GM23338 (cell line): ENCODE measurements around the gene MOXD1. TPM values are rescaled to one million over a fixed set of nuclear protein-coding genes. Genes with fewer than 3 reads are reported as not detected.

ENCODE experiments used
- ATAC-seq: fragments of 200-7000 bp; cut with Tn5 transposase; 3 replicates; pipeline ENCODE4 v1.9.1; 2020
- DNase-seq: peaks from one replicate; pipeline ENCODE4 v3.0.0-alpha.2; 2015; ENCODE audit warnings: low spot score
- H2AFZ ChIP-seq: fragments of 200-600 bp; sonication (generic); 2 replicates; pipeline ENCODE4 v1.8.0; 2016; ENCODE audit warnings: antibody characterized with exemption, mild to moderate bottlenecking, moderate library complexity
- H3F3A ChIP-seq: fragments of 200-600 bp; sonication (generic); replicated peaks from 2 replicates; pipeline ENCODE4 v1.8.0; 2017; ENCODE audit warnings: antibody characterized with exemption, mixed run types, low read depth
- H3K27ac ChIP-seq: fragments of 200-600 bp; sonication (generic); 2 replicates; pipeline ENCODE4 v1.6.1; 2016; ENCODE audit warnings: low read depth
- H3K27me3 ChIP-seq: fragments of 200-600 bp; sonication (generic); 2 replicates; pipeline ENCODE4 v1.8.0; 2016; ENCODE audit warnings: mild to moderate bottlenecking, mixed run types, moderate library complexity; ENCODE audit not compliant: insufficient read depth
- H3K36me3 ChIP-seq: fragments of 200-600 bp; sonication (generic); 2 replicates; pipeline ENCODE4 v1.8.0; 2016; ENCODE audit warnings: mild to moderate bottlenecking; ENCODE audit not compliant: insufficient read depth
- H3K4me1 ChIP-seq: fragments of 200-600 bp; sonication (generic); 2 replicates; pipeline ENCODE4 v1.8.0; 2016; ENCODE audit warnings: mild to moderate bottlenecking, moderate library complexity; ENCODE audit not compliant: insufficient read depth
- H3K4me2 ChIP-seq: fragments of 200-600 bp; sonication (generic); 2 replicates; pipeline ENCODE4 v1.7.1; 2017; ENCODE audit warnings: mixed run types
- H3K4me3 ChIP-seq: fragments of 200-600 bp; sonication (generic); 2 replicates; pipeline ENCODE4 v1.6.1; 2016; ENCODE audit warnings: mixed run types
- H3K79me2 ChIP-seq: fragments of 200-600 bp; sonication (generic); replicated peaks from 2 replicates; pipeline ENCODE4 v1.8.0; 2017; ENCODE audit warnings: mild to moderate bottlenecking; ENCODE audit not compliant: insufficient read depth
- H3K9me2 ChIP-seq: fragments of 200-600 bp; sonication (generic); 2 replicates; pipeline ENCODE4 v1.8.0; 2017; ENCODE audit not compliant: insufficient read depth
- H4K20me1 ChIP-seq: fragments of 200-600 bp; sonication (generic); replicated peaks from 2 replicates; pipeline ENCODE4 v1.8.0; 2017; ENCODE audit warnings: mild to moderate bottlenecking; ENCODE audit not compliant: insufficient read depth
- H3K27ac Mint-ChIP-seq: 2 replicates; pipeline ENCODE4 v1.8.0; 2020; ENCODE audit warnings: inconsistent platforms, mild to moderate bottlenecking, moderate library complexity, mixed read lengths
- H3K27me3 Mint-ChIP-seq: 3 replicates; pipeline ENCODE4 v1.8.0; 2022; ENCODE audit warnings: low read depth, mild to moderate bottlenecking, moderate library complexity, mixed read lengths, inconsistent platforms; ENCODE audit not compliant: insufficient read depth, poor library complexity
- H3K36me3 Mint-ChIP-seq: 3 replicates; pipeline ENCODE4 v1.8.0; 2021; ENCODE audit warnings: low read depth, mild to moderate bottlenecking, inconsistent platforms, moderate library complexity, mixed read lengths
- H3K4me1 Mint-ChIP-seq: 3 replicates; pipeline ENCODE4 v1.8.0; 2020; ENCODE audit warnings: mild to moderate bottlenecking, inconsistent platforms, mixed read lengths
- H3K4me3 Mint-ChIP-seq: 3 replicates; pipeline ENCODE4 v1.8.0; 2021; ENCODE audit warnings: moderate library complexity, mild to moderate bottlenecking, inconsistent platforms, mixed read lengths
- H3K9me3 Mint-ChIP-seq: 3 replicates; pipeline ENCODE4 v1.8.0; 2020; ENCODE audit warnings: moderate library complexity, mild to moderate bottlenecking, inconsistent platforms, mixed read lengths
- CREB1 ChIP-seq: fragments of 250-450 bp; sonication (Bioruptor Pico); IDR thresholded peaks from 2 replicates; pipeline ENCODE4 v1.5.0; 2020; ENCODE audit warnings: low read depth, mild to moderate bottlenecking, moderate library complexity
- CTCF ChIP-seq, 2 experiments: fragments of 200-600 bp in 1 of 2; sonication (generic) in 1 of 2; conservative IDR thresholded peaks; 2 replicates each; pipeline versions ENCODE4 v1.5.1 to v1.6.1; 2016 to 2017; ENCODE audit warnings: antibody characterized with exemption in 2 of 2, low read depth in 2 of 2, mild to moderate bottlenecking in 2 of 2, moderate library complexity in 1 of 2
- ETS1 ChIP-seq: IDR thresholded peaks from 2 replicates; pipeline ENCODE4 v1.6.1; 2016; ENCODE audit warnings: antibody characterized with exemption
- EZH2 ChIP-seq: fragments of 200-600 bp; sonication (generic); IDR thresholded peaks from one replicate; pipeline ENCODE4 v1.8.0; 2017; ENCODE audit warnings: antibody characterized with exemption, mild to moderate bottlenecking, low read depth; ENCODE audit not compliant: unreplicated experiment
- EZH2phosphoT487 ChIP-seq: fragments of 200-600 bp; sonication (generic); IDR thresholded peaks from one replicate; pipeline ENCODE4 v1.8.1; 2018; ENCODE audit warnings: antibody characterized with exemption; ENCODE audit not compliant: unreplicated experiment
- JUNB ChIP-seq: IDR thresholded peaks from one replicate; pipeline ENCODE4 v1.6.1; 2016; ENCODE audit warnings: antibody characterized with exemption; ENCODE audit not compliant: unreplicated experiment
- STAT1 ChIP-seq: IDR thresholded peaks from one replicate; pipeline ENCODE4 v1.6.1; 2016; ENCODE audit warnings: antibody characterized with exemption; ENCODE audit not compliant: unreplicated experiment
- ZNF331 ChIP-seq: fragments of 250-450 bp; sonication (Bioruptor Pico); IDR thresholded peaks from 2 replicates; pipeline ENCODE4 v1.5.0; 2020; ENCODE audit warnings: low read depth, mild to moderate bottlenecking, moderate library complexity
- ZNF462 ChIP-seq: fragments of 250-450 bp; sonication (Bioruptor Pico); IDR thresholded peaks from 2 replicates; pipeline ENCODE4 v1.5.0; 2020; ENCODE audit warnings: mild to moderate bottlenecking, moderate library complexity
- polyA plus RNA-seq: library from polyadenylated mRNA; unstranded; fragments of >200 nt; fragmentation: Nextera tagmentation; extraction: Ambion mirVana; gene quantifications from 2 replicates; pipeline ENCODE4 v1.2.1, GENCODE V29; 2016
- total RNA-seq: library from RNA; depleted of rRNA; stranded (reverse); fragments of >200 nt; shearing (Covaris generic); gene quantifications from 2 replicates; pipeline ENCODE4 v1.2.3, GENCODE V29; 2014

The MOXD1 gene
- total and polyA plus RNA-seq, 2 experiments from 2014 or later = 1.7 to 4.3 TPM

- TF ChIP-seq CREB1 (CRISPR knock-in tag) (no peak), EZH2phosphoT487 (no peak)
- H3F3A ChIP-seq = no peaks in the 10 kb centered on the region
- no peaks in the 10 kb centered on the region for H3K36me3 ChIP-seq
- H3K4me1 ChIP-seq = no peaks in the 10 kb centered on the region
- Mint-ChIP-seq H3K27me3 (no peaks in the 10 kb centered on the region), H3K4me3 (no peak overlapping the region), H3K27ac (no peak overlapping the region), H3K4me1 (peaks cover 7% of the 10 kb centered on the region; the same call in 2 of the 3 replicates), H3K9me3 (no peaks in the 10 kb centered on the region), H3K36me3 (no peaks in the 10 kb centered on the region)
- H4K20me1 ChIP-seq = no peaks in the 10 kb centered on the region
- H3K4me2 ChIP-seq = no peak overlapping the region
- ATAC-seq (no peak), DNase-seq (no peak)
- H3K79me2 ChIP-seq = no peaks in the 10 kb centered on the region
- no peak overlapping the region for H3K4me3 ChIP-seq
- H3K27ac ChIP-seq = no peak overlapping the region
- H3K9me2 ChIP-seq = no peaks in the 10 kb centered on the region
- no peak overlapping the region for H2AFZ ChIP-seq
- H3K27me3 ChIP-seq = no peaks in the 10 kb centered on the region
Measured at GRCh38 chr6:132264021-132264500, 137.2 kb downstream of the MOXD1 start.

GRCh38 chr6:132261354-132261753 lies 139.9 kb downstream of the MOXD1 start:
- Histone ChIP-seq H3K9me2 (no peaks in the 10 kb centered on the region), H4K20me1 (no peaks in the 10 kb centered on the region)
- TF ChIP-seq CREB1 (CRISPR knock-in tag) (no peak), ETS1 (no peak), JUNB (no peak), ZNF462 (no peak), ZNF331 (CRISPR knock-in tag) (no peak), CTCF (conservative IDR thresholded peaks at IDR 0.05; ENCODE audit: low read depth in 2 of 2) (no peak), STAT1 (no peak), EZH2 (no peak)

More at GRCh38 chr6:132261354-132261753, 139.9 kb downstream of the MOXD1 start:
- no peak overlapping the region for H3K4me3 ChIP-seq
- no peaks in the 10 kb centered on the region for H3K79me2 ChIP-seq
- H3K4me2 ChIP-seq = no peak overlapping the region
- Mint-ChIP-seq H3K36me3 (no peaks in the 10 kb centered on the region), H3K27me3 (no peaks in the 10 kb centered on the region), H3K9me3 (no peaks in the 10 kb centered on the region), H3K27ac (no peak overlapping the region), H3K4me1 (peaks cover 21% of the 10 kb centered on the region), H3K4me3 (no peak overlapping the region)
- H2AFZ ChIP-seq = no peak overlapping the region
- H3K36me3 ChIP-seq = no peaks in the 10 kb centered on the region
- H3K27me3 ChIP-seq = no peaks in the 10 kb centered on the region
- H3K4me1 ChIP-seq = no peaks in the 10 kb centered on the region
- ATAC-seq (no peak), DNase-seq (no peak)
- no peaks in the 10 kb centered on the region for H3F3A ChIP-seq
- H3K27ac ChIP-seq = no peak overlapping the region
